HCT116 (cell line): ENCODE measurements around the gene FBXL17. TPM values are rescaled to one million over a fixed set of nuclear protein-coding genes. Genes with fewer than 3 reads are reported as not detected.
A peak's percentile ranks its signal among the peaks of the same experiment; 100 is the strongest.

Experiments used
- ATAC-seq: fragments of 200-7000 bp; cut with Tn5 transposase; 2 replicates; pipeline ENCODE4 v1.9.1; 2020; ENCODE audit warnings: mild to moderate bottlenecking, moderate library complexity
- BruUV-seq: library from RNA; stranded (reverse); fragments of 400-500 nt; replicated peaks from 2 replicates; lab custom pipeline; 2021; lab: Mats Ljungman, UMichigan
- CTCF ChIA-PET: fragments of 300-600 bp; sonication (Branson Sonifier 250); formaldehyde crosslinking; loops from one replicate; lab custom pipeline; 2021; ENCODE audit warnings: antibody characterized with exemption; lab: Charles Lee
- POLR2A ChIA-PET: fragments of 300-600, 350-600 bp; sonication (Branson Sonifier 250); formaldehyde crosslinking; loops from one replicate; lab custom pipeline; 2021; ENCODE audit warnings: antibody characterized with exemption; lab: Charles Lee
- RAD21 ChIA-PET, 2 experiments: fragments of 300-600 bp; sonication (Branson Sonifier 250); formaldehyde crosslinking; loops; one replicate each; lab custom pipeline; 2023; ENCODE audit warnings: low total read pairs in 2 of 2; ENCODE audit not compliant: uncharacterized antibody in 2 of 2, unreplicated experiment in 2 of 2, low non-redundant PET in 1 of 2; lab: Charles Lee
- DNase-seq: peaks from one replicate; pipeline ENCODE4 v3.0.0-alpha.2; 2010; ENCODE audit warnings: low read depth, low spot score
- H2AFZ ChIP-seq: fragments of 200-600 bp; shearing (Covaris generic), sonication (generic); 2 replicates; pipeline ENCODE4 v1.6.1; 2017; ENCODE audit warnings: low read depth, mixed run types, mixed read lengths, antibody characterized with exemption, low read length; ENCODE audit not compliant: poor library complexity, severe bottlenecking
- H3K27ac ChIP-seq: 2 replicates; pipeline ENCODE4 v1.5.1; 2012; ENCODE audit warnings: low read depth, low read length
- H3K27me3 ChIP-seq: fragments of 200-600 bp; sonication (generic); 2 replicates; pipeline ENCODE4 v1.6.1; 2016; ENCODE audit warnings: mixed run types, low read length, mixed read lengths; ENCODE audit not compliant: insufficient read depth
- H3K36me3 ChIP-seq, 2 experiments: fragments of 200-500 bp in 1 of 2; fragments of 200-600 bp in 1 of 2; sonication (Bioruptor generic) in 1 of 2; sonication (generic) in 1 of 2; 2 replicates each; pipeline versions ENCODE4 v1.5.1 to v1.6.1; 2014 to 2016; ENCODE audit warnings: low read length in 2 of 2, inconsistent platforms in 1 of 2, mixed read lengths in 1 of 2, mixed run types in 1 of 2; ENCODE audit not compliant: insufficient read depth in 2 of 2, control insufficient read depth in 1 of 2
- H3K4me1 ChIP-seq, 2 experiments: fragments of 200-600 bp in 1 of 2; sonication (generic) in 1 of 2; 2 replicates each; pipeline versions ENCODE4 v1.5.1 to v1.6.1; 2012 to 2017; ENCODE audit warnings: low read length in 2 of 2, inconsistent platforms in 1 of 2, mild to moderate bottlenecking in 1 of 2, mixed read lengths in 1 of 2, mixed run types in 1 of 2, moderate library complexity in 1 of 2; ENCODE audit not compliant: insufficient read depth in 2 of 2, control insufficient read depth in 1 of 2
- H3K4me2 ChIP-seq: fragments of 200-600 bp; sonication (generic); 2 replicates; pipeline ENCODE4 v1.6.1; 2017; ENCODE audit warnings: mixed run types, low read length, mixed read lengths
- H3K4me3 ChIP-seq, 2 experiments: fragments of 200-600 bp in 1 of 2; sonication (generic) in 1 of 2; replicated peaks in 1 of 2; 2 replicates each; pipeline ENCODE4 v1.5.1; 2011 to 2016; ENCODE audit warnings: low read length in 2 of 2, control low read depth in 1 of 2, low read depth in 1 of 2, mild to moderate bottlenecking in 1 of 2, mixed read lengths in 1 of 2, mixed run types in 1 of 2
- H3K79me2 ChIP-seq: fragments of 200-600 bp; sonication (generic); 2 replicates; pipeline ENCODE4 v1.6.1; 2017; ENCODE audit warnings: mild to moderate bottlenecking, mixed run types, low read length, moderate library complexity, mixed read lengths; ENCODE audit not compliant: insufficient read depth
- H3K9ac ChIP-seq: fragments of 200-600 bp; sonication (generic); 2 replicates; pipeline ENCODE4 v1.6.1; 2016; ENCODE audit warnings: low read length, mixed read lengths
- H3K9me2 ChIP-seq: fragments of 200-600 bp; sonication (generic), shearing (Covaris generic); 2 replicates; pipeline ENCODE4 v1.6.1; 2017; ENCODE audit warnings: mixed run types, mild to moderate bottlenecking, moderate library complexity; ENCODE audit not compliant: insufficient read depth
- H3K9me3 ChIP-seq, 2 experiments: fragments of 200-500 bp in 1 of 2; fragments of 200-600 bp in 1 of 2; sonication (Bioruptor generic) in 1 of 2; sonication (generic) in 1 of 2; 2 replicates each; pipeline ENCODE4 v1.6.1; 2014 to 2017; ENCODE audit warnings: low read length in 2 of 2, mixed read lengths in 2 of 2, inconsistent platforms in 1 of 2, low read depth in 1 of 2, mild to moderate bottlenecking in 1 of 2, mixed run types in 1 of 2, moderate library complexity in 1 of 2; ENCODE audit not compliant: control insufficient read depth in 1 of 2, insufficient read depth in 1 of 2
- H4K20me1 ChIP-seq: fragments of 200-600 bp; sonication (generic), shearing (Covaris generic); 2 replicates; pipeline ENCODE4 v1.6.1; 2017; ENCODE audit warnings: mixed run types, mild to moderate bottlenecking, moderate library complexity; ENCODE audit not compliant: insufficient read depth
- CTCF ChIP-seq, 3 experiments: fragments of 200-600 bp in 1 of 3; sonication (generic) in 1 of 3; IDR thresholded peaks in 2 of 3; conservative IDR thresholded peaks in 1 of 3; 2 replicates each; pipeline ENCODE4 v1.5.1; 2012 to 2017; ENCODE audit warnings: low read depth in 2 of 3, low read length in 2 of 3, antibody characterized with exemption in 1 of 3, borderline replicate concordance in 1 of 3, control low read depth in 1 of 3, mild to moderate bottlenecking in 1 of 3, mixed read lengths in 1 of 3, mixed run types in 1 of 3, moderate library complexity in 1 of 3; ENCODE audit not compliant: insufficient read depth in 1 of 3
- ELF1 ChIP-seq: IDR thresholded peaks from 2 replicates; pipeline ENCODE4 v1.6.1; 2012; ENCODE audit warnings: low read depth, borderline replicate concordance
- EZH2 ChIP-seq: fragments of 200-600 bp; sonication (generic); IDR thresholded peaks from 2 replicates; pipeline ENCODE4 v1.6.1; 2017; ENCODE audit warnings: antibody characterized with exemption, mixed run types
- JUND ChIP-seq: IDR thresholded peaks from 2 replicates; pipeline ENCODE4 v1.6.1; 2012
- POLR2AphosphoS5 ChIP-seq: IDR thresholded peaks from 2 replicates; pipeline ENCODE4 v1.6.1; 2011; ENCODE audit warnings: mild to moderate bottlenecking, low read depth, low read length, moderate library complexity
- SIN3A ChIP-seq: IDR thresholded peaks from 2 replicates; pipeline ENCODE4 v1.6.1; 2012; ENCODE audit warnings: low read depth
- intact Hi-C: fragments of 100-400 bp; cut with micrococcal nuclease; formaldehyde crosslinking; loops from 2 replicates; pipeline ENCODE4 v1.10.0; 2022
- total RNA-seq: library from RNA; stranded (reverse); gene quantifications from one replicate; pipeline ENCODE4 v1.2.1, GENCODE V29; 2021; ENCODE audit not compliant: unreplicated experiment

Gene FBXL17
- total RNA-seq, 1 experiment from 2014 or later = 9.4 TPM

- no peaks in the 10 kb centered on the region for H3K9me2 ChIP-seq
- H3K27me3 ChIP-seq = no peaks in the 10 kb centered on the region
- H3K4me3 ChIP-seq = no peak overlapping the region
- ChIA-PET RAD21 (no interaction called here), POLR2A (no interaction called here), CTCF (no interaction called here)
- H3K4me1 ChIP-seq = no peaks in the 10 kb centered on the region
- no peaks in the 10 kb centered on the region for H3K9me3 ChIP-seq
- TF ChIP-seq ELF1 (no peak), EZH2 (no peak), JUND (no peak)
- H3K79me2 ChIP-seq = no peaks in the 10 kb centered on the region
- H3K36me3 ChIP-seq = no peaks in the 10 kb centered on the region
- H2AFZ ChIP-seq = no peak overlapping the region
- ATAC-seq = no peak
- no peak for DNase-seq
- H3K27ac ChIP-seq = no peak overlapping the region
- no peak overlapping the region for H3K4me2 ChIP-seq
- intact Hi-C loops = loop anchor here (5.0 kb wide), 1 partner anchor 629 kb away; no protein-coding TSS in a partner anchor
- no peak overlapping the region for H3K9ac ChIP-seq
- BruUV-seq = no TSS peak
- H4K20me1 ChIP-seq = no peaks in the 10 kb centered on the region
Observed at GRCh38 chr5:107821288-107821687, 560.6 kb downstream of the FBXL17 start.

GRCh38 chr5:107820429-107820828 lies 561.5 kb downstream of the FBXL17 start:
- no peaks in the 10 kb centered on the region for H3K4me1 ChIP-seq
- CTCF ChIA-PET = no interaction called here
- H3K27ac ChIP-seq = no peak overlapping the region
- H3K9me2 ChIP-seq = no peaks in the 10 kb centered on the region
- H4K20me1 ChIP-seq = no peaks in the 10 kb centered on the region
- DNase-seq (no peak), ATAC-seq (peak; percentile 52; the same call in 1 of the 2 replicates)
- no peak overlapping the region for H3K9ac ChIP-seq
- H3K9me3 ChIP-seq = no peaks in the 10 kb centered on the region
- H3K4me3 ChIP-seq = no peak overlapping the region
- no peak overlapping the region for H2AFZ ChIP-seq
- H3K27me3 ChIP-seq = no peaks in the 10 kb centered on the region
- BruUV-seq = no TSS peak
- no peak for TF ChIP-seq POLR2AphosphoS5
- 0 out of 6 replicates have a peak, but pooled peaks of 2 of the 3 experiments have one; percentile 1 to 5 for TF ChIP-seq CTCF (IDR thresholded peaks at IDR 0.05 in 2 of 3, conservative IDR thresholded peaks at IDR 0.05 in 1 of 3; ENCODE audit: borderline replicate concordance in 1 of 3, insufficient read depth in 1 of 3, low read depth in 2 of 3, low read length in 2 of 3)
- no peak for TF ChIP-seq SIN3A
- intact Hi-C loops = loop anchor here (5.0 kb wide), 1 partner anchor 628 kb away; no protein-coding TSS in a partner anchor
- no peaks in the 10 kb centered on the region for H3K79me2 ChIP-seq
- RAD21 ChIA-PET = no interaction called here
- no peaks in the 10 kb centered on the region for H3K36me3 ChIP-seq
- POLR2A ChIA-PET = no interaction called here
- H3K4me2 ChIP-seq = no peak overlapping the region
